Endometrial microvascular endothelial cells (primary cell): ENCODE measurements around the gene REG3A. TPM values are rescaled to one million over a fixed set of nuclear protein-coding genes. Genes with fewer than 3 reads are reported as not detected.

ENCODE experiments used
- in situ Hi-C: cut with HindIII; loops from 2 replicates; pipeline ENCODE4 v1.10.0; 2017; ENCODE audit warnings: low sequenced_read_pairs, low pct_unique_long_range_greater_than_20kb; ENCODE audit errors: inconsistent ontology term
- total RNA-seq: library from RNA; depleted of rRNA; stranded (reverse); fragments of >200 nt; gene quantifications from one replicate; pipeline ENCODE4 v1.2.3, GENCODE V29; 2015; ENCODE audit errors: inconsistent ontology term

Gene REG3A
- total RNA-seq, 1 donor from 2014 or later, result not detected

DNA sequence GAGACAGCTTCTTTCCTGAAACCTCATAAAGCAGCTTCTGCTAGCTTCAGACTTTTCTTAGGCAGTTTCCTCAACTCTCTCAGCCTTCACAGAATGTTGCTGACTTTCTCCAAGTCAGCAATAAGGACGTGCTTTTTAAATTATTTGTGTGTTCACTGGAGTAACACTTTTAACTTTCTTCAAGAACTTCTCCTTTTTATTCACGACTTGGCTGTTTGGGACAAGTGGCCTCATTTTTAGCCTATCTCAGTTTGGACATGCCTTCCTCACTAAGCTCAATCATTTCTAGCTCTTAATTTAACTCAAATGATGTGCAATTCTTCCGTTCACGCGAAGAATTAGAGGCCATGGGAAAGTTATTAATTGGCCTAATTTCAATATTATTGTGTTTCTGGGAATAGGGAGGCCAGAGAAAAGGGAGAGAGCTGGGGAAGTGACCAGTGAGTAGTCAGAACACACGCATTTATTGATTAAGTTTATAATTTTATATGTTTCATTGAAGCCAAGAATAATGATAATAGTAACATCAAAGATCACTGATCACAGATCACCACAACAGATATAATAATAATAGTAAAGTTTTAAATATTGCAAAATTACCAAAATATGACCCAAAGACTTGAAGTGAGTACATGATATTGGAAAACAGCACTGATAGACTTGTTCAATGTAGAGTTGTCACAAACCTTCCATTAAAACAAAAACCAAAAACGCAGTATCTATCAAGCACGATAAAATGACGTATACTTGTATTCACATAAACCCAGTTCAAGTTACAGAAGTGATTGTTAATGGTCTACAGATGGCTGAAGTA, 34.4 kb downstream of the REG3A start:
- in situ Hi-C loops, result no loop called here

DNA sequence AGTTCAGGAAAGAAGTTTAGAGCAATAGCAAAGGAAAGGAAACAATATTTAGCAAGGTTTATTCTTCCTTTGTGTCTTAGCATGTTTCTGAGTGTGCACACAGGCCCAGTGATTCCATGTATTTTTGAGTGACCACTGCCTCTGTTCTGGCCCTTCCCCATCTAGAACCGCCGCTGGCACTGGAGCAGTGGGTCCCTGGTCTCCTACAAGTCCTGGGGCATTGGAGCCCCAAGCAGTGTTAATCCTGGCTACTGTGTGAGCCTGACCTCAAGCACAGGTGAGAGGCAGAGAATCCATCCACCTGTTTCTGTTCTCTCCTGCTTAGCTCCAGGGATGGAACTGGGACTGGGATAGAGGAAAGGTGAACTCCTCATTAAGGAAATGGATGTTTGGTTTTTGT, 36.9 kb downstream of the REG3A start:
- in situ Hi-C loops, result no loop called here

DNA sequence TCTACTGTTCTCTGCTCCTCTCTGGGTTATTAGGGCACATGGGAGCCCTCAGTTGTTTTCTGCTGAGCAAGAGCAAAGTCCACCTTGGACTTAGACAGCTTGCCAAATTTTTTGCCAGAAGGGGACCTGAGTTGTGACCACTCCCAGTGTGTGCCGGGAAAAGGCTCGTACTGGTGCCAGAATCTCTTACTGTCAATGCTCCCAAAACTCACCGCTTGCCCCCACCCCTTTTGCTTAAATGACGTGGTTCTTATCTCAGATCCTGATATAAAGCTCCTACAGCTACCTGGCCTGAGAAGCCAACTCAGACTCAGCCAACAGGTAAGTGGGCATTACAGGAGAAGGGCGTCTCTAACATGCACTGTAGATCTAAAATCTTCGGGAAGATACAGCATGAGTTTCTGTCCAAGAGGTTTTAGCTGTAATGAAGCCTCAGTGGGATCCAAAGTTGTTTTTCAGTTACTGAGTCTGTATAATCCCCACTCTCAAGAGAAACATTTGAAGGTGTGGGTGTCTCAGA, 39.3 kb downstream of the REG3A start, which contains the start of gene REG1A:
Gene REG1A (plus strand): TSS at position 295 of the 520 bp plus-strand sequence. CDS start 374 bp downstream, outside the sequence.
- in situ Hi-C loops, result no loop called here

DNA sequence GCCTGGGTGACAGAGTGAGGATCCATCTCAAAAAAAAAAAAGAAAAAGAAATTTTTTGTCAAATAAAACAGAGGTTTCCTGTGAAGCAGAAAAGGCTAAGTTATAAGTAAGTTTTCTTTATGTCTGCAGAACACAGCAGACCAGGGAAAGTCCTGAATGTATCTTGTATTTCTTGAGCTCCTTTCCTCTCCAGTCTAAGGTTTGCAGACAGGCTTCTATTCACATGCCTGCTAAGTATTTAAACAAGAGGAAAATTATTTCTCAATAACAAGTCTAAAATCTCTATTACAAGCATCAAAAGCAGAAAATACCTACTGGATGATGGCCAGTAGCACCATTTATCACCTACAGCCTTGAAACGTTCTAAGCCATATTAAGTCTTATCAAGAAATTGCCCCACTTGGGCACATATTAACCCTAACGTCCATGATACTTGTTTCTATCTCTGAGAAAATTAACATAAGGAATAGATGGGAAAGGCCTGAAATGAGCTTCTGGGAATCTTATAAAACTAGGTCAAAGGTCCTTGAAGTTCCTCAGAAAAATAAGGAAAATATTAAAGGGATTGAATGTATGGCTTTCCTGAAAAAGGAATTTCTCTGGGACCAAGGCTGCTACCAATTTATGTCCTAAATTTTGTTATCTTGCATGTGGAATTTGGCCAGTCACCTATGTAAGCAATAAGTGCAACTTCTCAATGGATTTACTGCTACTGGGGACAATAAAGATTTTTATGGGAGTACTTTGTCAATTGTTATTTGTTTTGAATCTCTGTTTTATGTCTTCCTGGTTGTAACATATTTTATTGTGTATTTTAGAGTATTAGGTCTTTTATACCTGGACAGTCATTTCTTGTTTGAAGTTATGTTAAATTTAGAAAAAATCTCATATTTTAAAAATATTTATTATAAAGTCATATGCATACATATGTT, 42.3 kb downstream of the REG3A start:
- in situ Hi-C loops, result no loop called here

DNA sequence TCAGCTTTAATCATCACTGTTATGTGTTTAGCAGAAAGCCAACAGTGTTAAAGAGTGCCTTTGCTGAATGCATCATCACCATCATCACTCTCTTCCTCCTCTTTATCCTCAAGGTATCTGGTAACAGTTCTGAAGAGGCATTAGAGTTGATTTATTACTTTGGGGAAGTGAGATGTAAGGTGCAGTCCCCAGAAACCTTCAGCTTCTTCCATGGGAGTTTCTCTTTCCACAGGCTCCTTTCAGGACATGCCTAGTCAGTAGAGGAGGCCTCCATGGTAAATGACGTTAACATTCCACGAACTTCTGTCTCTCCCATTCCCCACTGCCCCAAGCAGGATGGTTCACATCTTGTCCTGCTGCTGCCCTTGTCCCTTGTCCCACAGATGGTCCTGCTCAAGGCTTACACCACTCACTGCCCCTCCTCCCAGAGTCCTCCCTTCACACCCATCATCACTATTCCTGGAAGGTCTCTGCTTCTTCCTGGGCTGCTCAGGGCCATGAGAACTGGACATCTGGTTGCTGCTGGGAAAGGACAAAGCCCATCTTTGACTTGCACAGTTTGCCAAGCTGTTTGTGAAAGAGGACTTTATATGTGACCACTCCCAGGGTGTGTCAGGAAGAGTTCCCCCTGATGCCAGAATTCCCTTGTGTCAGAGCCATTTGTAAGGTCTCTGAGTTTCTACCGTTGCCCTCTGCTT, 44.6 kb downstream of the REG3A start:
- in situ Hi-C loops, result no loop called here

DNA sequence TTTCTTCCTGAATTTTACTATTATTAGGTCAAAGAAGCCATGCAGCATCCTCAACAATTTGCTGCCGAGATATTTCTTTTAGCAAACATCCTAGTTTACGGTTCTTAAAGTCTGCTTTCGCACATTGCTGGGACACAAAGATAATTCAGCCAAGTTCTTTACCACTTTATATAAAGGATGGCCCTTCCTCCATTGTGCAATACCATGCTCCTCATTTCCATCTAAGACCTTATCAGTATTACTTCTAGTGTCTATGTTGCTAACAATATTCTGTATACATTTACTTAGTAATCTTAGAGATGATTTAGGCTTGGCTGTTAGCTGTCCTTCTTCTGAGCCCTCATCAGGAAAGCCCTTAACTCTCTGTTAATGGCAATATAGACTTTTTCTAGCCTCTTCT, 47.3 kb downstream of the REG3A start:
- in situ Hi-C loops, result no loop called here

Other genes starting within 250 kb of the REG3A start
- not detected for gene REG3G, start 134.1 kb downstream of the REG3A start, total RNA-seq
- not detected for gene REG1B, start 71.8 kb downstream of the REG3A start, total RNA-seq
- not detected for gene REG1A, start 39.3 kb downstream of the REG3A start, total RNA-seq